Measurements from ENCODE around the gene HBP1.
"Not testable (repeated sequence)": the region's sequence is repeated elsewhere in the genome, so short reads cannot be mapped to it uniquely, and the experiment has no call there.

GRCh38 chr7:107220806-107221205 is 52.0 kb downstream of the HBP1 start:
- TF ChIP-seq, protein P1, sequence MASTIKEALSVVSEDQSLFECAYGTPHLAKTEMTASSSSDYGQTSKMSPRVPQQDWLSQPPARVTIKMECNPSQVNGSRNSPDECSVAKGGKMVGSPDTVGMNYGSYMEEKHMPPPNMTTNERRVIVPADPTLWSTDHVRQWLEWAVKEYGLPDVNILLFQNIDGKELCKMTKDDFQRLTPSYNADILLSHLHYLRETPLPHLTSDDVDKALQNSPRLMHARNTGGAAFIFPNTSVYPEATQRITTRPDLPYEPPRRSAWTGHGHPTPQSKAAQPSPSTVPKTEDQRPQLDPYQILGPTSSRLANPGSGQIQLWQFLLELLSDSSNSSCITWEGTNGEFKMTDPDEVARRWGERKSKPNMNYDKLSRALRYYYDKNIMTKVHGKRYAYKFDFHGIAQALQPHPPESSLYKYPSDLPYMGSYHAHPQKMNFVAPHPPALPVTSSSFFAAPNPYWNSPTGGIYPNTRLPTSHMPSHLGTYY (CRISPR knock-in tag; IDR thresholded peaks at IDR 0.05): not testable (repeated sequence)
- TF ChIP-seq ZNF121 (CRISPR knock-in tag; IDR thresholded peaks at IDR 0.05): not testable (repeated sequence)
